Trophoblast cell (in vitro differentiated cells and primary cell): ENCODE measurements around the gene CCDC107.
A peak's percentile ranks its signal among the peaks of the same experiment; 100 is the strongest.

ENCODE experiments used
- DNase-seq, 2 donors: peaks; one replicate each; pipeline ENCODE4 v3.0.0-alpha.2; 2016
- H2AFZ ChIP-seq: 2 replicates; pipeline ENCODE4 v1.6.1; 2013; ENCODE audit warnings: low read length, moderate library complexity, mild to moderate bottlenecking; ENCODE audit not compliant: insufficient read depth, poor library complexity
- H2AK5ac ChIP-seq: 2 replicates; pipeline ENCODE4 v1.6.1; 2013; ENCODE audit warnings: mild to moderate bottlenecking, low read length
- H2BK120ac ChIP-seq: 2 replicates; pipeline ENCODE4 v1.6.1; 2013; ENCODE audit warnings: low read length, mild to moderate bottlenecking, moderate library complexity; ENCODE audit not compliant: insufficient read depth, poor library complexity
- H2BK12ac ChIP-seq: 2 replicates; pipeline ENCODE4 v1.6.1; 2013; ENCODE audit warnings: mild to moderate bottlenecking, low read length, moderate library complexity
- H2BK5ac ChIP-seq: 2 replicates; pipeline ENCODE4 v1.6.1; 2013; ENCODE audit warnings: low read length, low read depth, moderate library complexity, mild to moderate bottlenecking; ENCODE audit not compliant: poor library complexity
- H3K14ac ChIP-seq: 2 replicates; pipeline ENCODE4 v1.6.1; 2013; ENCODE audit warnings: mild to moderate bottlenecking, low read length
- H3K18ac ChIP-seq: 2 replicates; pipeline ENCODE4 v1.6.1; 2013; ENCODE audit warnings: mild to moderate bottlenecking, low read length
- H3K23ac ChIP-seq: 2 replicates; pipeline ENCODE4 v1.6.1; 2013; ENCODE audit warnings: low read length
- H3K27ac ChIP-seq: 2 replicates; pipeline ENCODE4 v1.5.1; 2013; ENCODE audit warnings: low read depth, mild to moderate bottlenecking, inconsistent platforms, low read length, moderate library complexity
- H3K27me3 ChIP-seq: 2 replicates; pipeline ENCODE4 v1.6.1; 2013; ENCODE audit warnings: inconsistent platforms, mild to moderate bottlenecking, low read length, moderate library complexity; ENCODE audit not compliant: insufficient read depth
- H3K36me3 ChIP-seq, 2 experiments: 1 replicate in 1 of 2; 2 replicates in 1 of 2; pipeline ENCODE4 v1.6.1; 2013; ENCODE audit warnings: low read length in 2 of 2, mild to moderate bottlenecking in 2 of 2, moderate library complexity in 1 of 2; ENCODE audit not compliant: insufficient read depth in 2 of 2, control insufficient read depth in 1 of 2
- H3K4ac ChIP-seq: 2 replicates; pipeline ENCODE4 v1.6.1; 2013; ENCODE audit warnings: low read depth, mild to moderate bottlenecking, low read length, moderate library complexity
- H3K4me1 ChIP-seq, 2 experiments: 1 replicate in 1 of 2; 2 replicates in 1 of 2; pipeline ENCODE4 v1.6.1; 2013; ENCODE audit warnings: low read length in 2 of 2, mild to moderate bottlenecking in 2 of 2, moderate library complexity in 1 of 2; ENCODE audit not compliant: insufficient read depth in 2 of 2, control insufficient read depth in 1 of 2
- H3K4me2 ChIP-seq: 2 replicates; pipeline ENCODE4 v1.6.1; 2013; ENCODE audit warnings: inconsistent platforms, mild to moderate bottlenecking, low read length, moderate library complexity
- H3K4me3 ChIP-seq: 2 replicates; pipeline ENCODE4 v1.5.1; 2013; ENCODE audit warnings: mild to moderate bottlenecking, low read depth, low read length, inconsistent platforms
- H3K79me1 ChIP-seq: one replicate; pipeline ENCODE4 v1.6.1; 2013; ENCODE audit warnings: low read length
- H3K79me2 ChIP-seq: 2 replicates; pipeline ENCODE4 v1.6.1; 2013; ENCODE audit warnings: low read length, mild to moderate bottlenecking; ENCODE audit not compliant: control insufficient read depth, insufficient read depth, poor library complexity
- H3K9ac ChIP-seq: 2 replicates; pipeline ENCODE4 v1.6.1; 2013; ENCODE audit warnings: mild to moderate bottlenecking, low read length
- H3K9me3 ChIP-seq: 2 replicates; pipeline ENCODE4 v1.6.1; 2013; ENCODE audit warnings: low read depth, mild to moderate bottlenecking, control low read depth, inconsistent platforms, low read length; ENCODE audit not compliant: insufficient read depth
- H4K12ac ChIP-seq: 2 replicates; pipeline ENCODE4 v1.6.1; 2013; ENCODE audit warnings: low read depth, mild to moderate bottlenecking, low read length, moderate library complexity
- H4K8ac ChIP-seq: 2 replicates; pipeline ENCODE4 v1.6.1; 2013; ENCODE audit warnings: low read depth, mild to moderate bottlenecking, low read length, moderate library complexity
- H4K91ac ChIP-seq: one replicate; pipeline ENCODE4 v1.6.1; 2013; ENCODE audit warnings: low read depth, mild to moderate bottlenecking, low read length, moderate library complexity
- WGBS: extraction: QIAGEN DNeasy Blood & Tissue Kit; methylation state at CpG from one replicate; pipeline ENCODE4 v1.1.7; 2013; ENCODE audit warnings: missing lambda C conversion rate; ENCODE audit not compliant: insufficient read length, insufficient coverage; ENCODE audit errors: extremely low coverage; 5-methylcytosine and 5-hydroxymethylcytosine counted together

CCDC107 gene

DNA sequence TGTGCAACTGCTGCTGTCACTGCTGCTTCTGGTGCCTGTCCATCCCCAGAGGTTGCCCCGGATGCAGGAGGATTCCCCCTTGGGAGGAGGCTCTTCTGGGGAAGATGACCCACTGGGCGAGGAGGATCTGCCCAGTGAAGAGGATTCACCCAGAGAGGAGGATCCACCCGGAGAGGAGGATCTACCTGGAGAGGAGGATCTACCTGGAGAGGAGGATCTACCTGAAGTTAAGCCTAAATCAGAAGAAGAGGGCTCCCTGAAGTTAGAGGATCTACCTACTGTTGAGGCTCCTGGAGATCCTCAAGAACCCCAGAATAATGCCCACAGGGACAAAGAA lies 15.9 kb downstream of the CCDC107 start:
- no peak overlapping the region for H4K8ac ChIP-seq
- H3K27me3 ChIP-seq: peaks cover 3% of the 10 kb centered on the region
- no peak overlapping the region for H2BK5ac ChIP-seq
- H3K27ac ChIP-seq: no peak overlapping the region
- H2AFZ ChIP-seq: no peak overlapping the region
- H3K18ac ChIP-seq: no peak overlapping the region
- H3K23ac ChIP-seq: no peak overlapping the region
- no peak overlapping the region for H3K4me2 ChIP-seq
- no peak overlapping the region for H3K4me3 ChIP-seq
- no CpG with 5 or more reads among the region's 3 CpGs for WGBS
- H4K91ac ChIP-seq: no peak overlapping the region
- no peak overlapping the region for H3K9ac ChIP-seq
- H3K36me3 ChIP-seq: no peaks in the 10 kb centered on the region
- H2BK120ac ChIP-seq: no peak overlapping the region
- H3K79me1 ChIP-seq: peaks cover 3% of the 10 kb centered on the region
- H2AK5ac ChIP-seq: no peak overlapping the region
- peaks cover 5 to 15% of the 10 kb centered on the region in 2 experiments for H3K4me1 ChIP-seq
- no peak for DNase-seq
- no peak overlapping the region for H4K12ac ChIP-seq
- H3K79me2 ChIP-seq: no peaks in the 10 kb centered on the region
- no peak overlapping the region for H3K14ac ChIP-seq
- H2BK12ac ChIP-seq: no peak overlapping the region
- H3K9me3 ChIP-seq: no peaks in the 10 kb centered on the region
- H3K4ac ChIP-seq: no peak overlapping the region

DNA sequence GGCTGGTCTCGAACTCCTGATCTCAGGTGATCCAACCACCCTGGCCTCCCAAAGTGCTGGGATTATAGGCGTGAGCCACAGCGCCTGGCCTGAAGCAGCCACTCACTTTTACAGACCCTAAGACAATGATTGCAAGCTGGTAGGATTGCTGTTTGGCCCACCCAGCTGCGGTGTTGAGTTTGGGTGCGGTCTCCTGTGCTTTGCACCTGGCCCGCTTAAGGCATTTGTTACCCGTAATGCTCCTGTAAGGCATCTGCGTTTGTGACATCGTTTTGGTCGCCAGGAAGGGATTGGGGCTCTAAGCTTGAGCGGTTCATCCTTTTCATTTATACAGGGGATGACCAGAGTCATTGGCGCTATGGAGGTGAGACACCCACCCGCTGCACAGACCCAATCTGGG lies 17.1 kb downstream of the CCDC107 start:
- Histone ChIP-seq H3K27me3 (peaks cover 3% of the 10 kb centered on the region), H3K36me3 (no peaks in the 10 kb centered on the region), H3K14ac (no peak overlapping the region), H3K4me3 (peak overlapping the region; percentile 62), H3K27ac (no peak overlapping the region), H2BK12ac (no peak overlapping the region), H3K9me3 (no peaks in the 10 kb centered on the region), H2AK5ac (no peak overlapping the region), H3K18ac (no peak overlapping the region), H3K9ac (peak overlapping the region; percentile 3), H3K4ac (no peak overlapping the region), H4K8ac (peak overlapping the region; percentile 67), H3K4me2 (peak overlapping the region; percentile 97), H4K91ac (peak overlapping the region; percentile 15), H2BK120ac (no peak overlapping the region), H3K79me1 (peaks cover 3% of the 10 kb centered on the region), H2BK5ac (no peak overlapping the region), H3K79me2 (no peaks in the 10 kb centered on the region), H4K12ac (no peak overlapping the region), H3K4me1 (peaks cover 5 to 11% of the 10 kb centered on the region in 2 experiments), H2AFZ (peak overlapping the region; percentile 84), H3K23ac (no peak overlapping the region)
- no peak for DNase-seq
- WGBS: no CpG with 5 or more reads among the region's 13 CpGs

DNA sequence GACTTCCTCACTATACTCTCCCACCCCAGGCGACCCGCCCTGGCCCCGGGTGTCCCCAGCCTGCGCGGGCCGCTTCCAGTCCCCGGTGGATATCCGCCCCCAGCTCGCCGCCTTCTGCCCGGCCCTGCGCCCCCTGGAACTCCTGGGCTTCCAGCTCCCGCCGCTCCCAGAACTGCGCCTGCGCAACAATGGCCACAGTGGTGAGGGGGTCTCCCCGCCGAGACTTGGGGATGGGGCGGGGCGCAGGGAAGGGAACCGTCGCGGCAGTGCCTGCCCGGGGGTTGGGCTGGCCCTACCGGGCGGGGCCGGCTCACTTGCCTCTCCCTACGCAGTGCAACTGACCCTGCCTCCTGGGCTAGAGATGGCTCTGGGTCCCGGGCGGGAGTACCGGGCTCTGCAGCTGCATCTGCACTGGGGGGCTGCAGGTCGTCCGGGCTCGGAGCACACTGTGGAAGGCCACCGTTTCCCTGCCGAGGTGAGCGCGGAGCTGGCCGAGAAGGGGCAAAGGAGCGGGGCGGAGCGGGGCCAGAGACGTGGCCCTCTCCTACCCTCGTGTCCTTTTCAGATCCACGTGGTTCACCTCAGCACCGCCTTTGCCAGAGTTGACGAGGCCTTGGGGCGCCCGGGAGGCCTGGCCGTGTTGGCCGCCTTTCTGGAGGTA lies 17.8 kb downstream of the CCDC107 start:
- Histone ChIP-seq H3K27ac (no peak overlapping the region), H3K27me3 (peaks cover 3% of the 10 kb centered on the region), H2BK120ac (no peak overlapping the region), H2BK12ac (no peak overlapping the region), H2AFZ (peak overlapping the region; percentile 84), H3K14ac (peak overlapping the region; percentile 16), H3K36me3 (no peaks in the 10 kb centered on the region), H3K9ac (peak overlapping the region; percentile 20), H3K23ac (no peak overlapping the region), H3K4ac (no peak overlapping the region), H3K18ac (no peak overlapping the region), H4K8ac (peak overlapping the region; percentile 67), H3K9me3 (no peaks in the 10 kb centered on the region), H3K4me2 (peak overlapping the region; percentile 97), H2BK5ac (no peak overlapping the region), H3K4me3 (peak overlapping the region; percentile 62), H2AK5ac (no peak overlapping the region), H4K12ac (peak overlapping the region; percentile 10), H3K79me2 (no peaks in the 10 kb centered on the region), H3K79me1 (peaks cover 3% of the 10 kb centered on the region), H4K91ac (peak overlapping the region; percentile 16), H3K4me1 (peaks cover 5 to 11% of the 10 kb centered on the region in 2 experiments)
- no CpG with 5 or more reads among the region's 51 CpGs for whole genome bisulfite sequencing
- DNase-seq: no peak

DNA sequence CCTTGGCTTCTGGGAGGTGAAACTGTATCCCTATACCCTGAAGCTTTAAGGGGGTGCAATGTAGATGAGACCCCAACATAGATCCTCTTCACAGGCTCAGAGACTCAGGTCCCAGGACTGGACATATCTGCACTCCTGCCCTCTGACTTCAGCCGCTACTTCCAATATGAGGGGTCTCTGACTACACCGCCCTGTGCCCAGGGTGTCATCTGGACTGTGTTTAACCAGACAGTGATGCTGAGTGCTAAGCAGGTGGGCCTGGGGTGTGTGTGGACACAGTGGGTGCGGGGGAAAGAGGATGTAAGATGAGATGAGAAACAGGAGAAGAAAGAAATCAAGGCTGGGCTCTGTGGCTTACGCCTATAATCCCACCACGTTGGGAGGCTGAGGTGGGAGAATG lies 21.0 kb downstream of the CCDC107 start:
- H4K8ac ChIP-seq: no peak overlapping the region
- H3K4ac ChIP-seq: no peak overlapping the region
- H3K4me2 ChIP-seq: no peak overlapping the region
- no peaks in the 10 kb centered on the region for H3K79me2 ChIP-seq
- H3K9ac ChIP-seq: no peak overlapping the region
- no peak overlapping the region for H2AFZ ChIP-seq
- H4K91ac ChIP-seq: no peak overlapping the region
- no peaks in the 10 kb centered on the region for H3K9me3 ChIP-seq
- no peak overlapping the region for H3K18ac ChIP-seq
- WGBS: no CpG with 5 or more reads among the region's 5 CpGs
- no peak overlapping the region for H2BK12ac ChIP-seq
- H2BK5ac ChIP-seq: no peak overlapping the region
- H3K4me1 ChIP-seq: peaks cover 5 to 11% of the 10 kb centered on the region in 2 experiments
- H3K14ac ChIP-seq: no peak overlapping the region
- no peak overlapping the region for H3K23ac ChIP-seq
- H2BK120ac ChIP-seq: no peak overlapping the region
- H3K79me1 ChIP-seq: peaks cover 3% of the 10 kb centered on the region
- H3K27ac ChIP-seq: no peak overlapping the region
- no peak overlapping the region for H4K12ac ChIP-seq
- no peak overlapping the region for H3K4me3 ChIP-seq
- peaks cover 17 to 26% of the 10 kb centered on the region in 2 experiments for H3K36me3 ChIP-seq
- DNase-seq: no peak
- no peak overlapping the region for H2AK5ac ChIP-seq
- no peaks in the 10 kb centered on the region for H3K27me3 ChIP-seq
